ENCODE results near the gene DMGDH. TPM values are rescaled to one million over a fixed set of nuclear protein-coding genes. Genes with fewer than 3 reads are reported as not detected.

DMGDH gene
- total RNA-seq, 1 donor from 2014 or later = not detected

GRCh38 chr5:79074641-79075040 is 5.2 kb upstream of the DMGDH start:
- no peak for DNase-seq (ENCODE audit: extremely low read depth, low read depth, low spot score)

GRCh38 chr5:79070350-79070667 is 835 bp upstream of the DMGDH start:
- no peak for DNase-seq (ENCODE audit: extremely low read depth, low read depth, low spot score)

DNA sequence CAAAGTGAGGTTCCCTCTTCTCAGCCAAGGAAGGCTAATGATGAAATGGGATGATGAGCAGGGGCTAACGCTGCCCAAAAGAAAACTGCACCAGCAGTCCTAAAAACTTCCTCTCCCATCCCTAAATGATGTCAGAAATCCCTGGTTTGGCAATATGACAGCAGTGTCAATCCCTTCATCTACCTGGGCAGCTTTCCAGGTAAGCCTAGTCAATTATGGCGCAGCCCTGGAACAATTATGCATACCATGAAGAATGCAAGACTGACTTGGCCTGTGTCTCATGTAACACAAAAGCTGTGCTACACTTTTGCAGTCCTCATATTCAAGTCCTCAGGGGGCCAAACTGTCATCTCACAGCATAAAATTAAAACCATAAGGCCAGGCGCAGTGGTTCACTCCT is 7.0 kb downstream of the DMGDH start:
- no peak for DNase-seq (ENCODE audit: extremely low read depth, low read depth, low spot score)

DNA sequence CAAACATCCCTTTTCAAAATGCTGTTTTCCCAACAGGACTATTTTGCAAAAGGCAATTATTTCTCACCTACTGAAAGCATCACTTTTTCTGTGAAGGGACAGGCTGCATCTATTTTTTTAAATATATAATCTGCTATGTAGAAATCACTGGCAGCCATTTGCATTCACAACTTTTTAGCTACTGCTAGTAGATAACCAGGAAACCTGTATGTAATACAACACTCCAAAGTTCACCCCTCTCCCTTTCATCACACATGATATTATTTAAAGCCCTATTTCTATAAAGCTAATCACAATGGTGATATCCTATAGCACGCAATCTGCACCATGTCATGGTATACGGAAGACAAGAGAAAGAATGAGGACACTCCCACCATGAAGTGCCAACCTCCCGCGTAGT is 9.8 kb downstream of the DMGDH start:
- DNase-seq (ENCODE audit: extremely low read depth, low read depth, low spot score) = no peak

DNA sequence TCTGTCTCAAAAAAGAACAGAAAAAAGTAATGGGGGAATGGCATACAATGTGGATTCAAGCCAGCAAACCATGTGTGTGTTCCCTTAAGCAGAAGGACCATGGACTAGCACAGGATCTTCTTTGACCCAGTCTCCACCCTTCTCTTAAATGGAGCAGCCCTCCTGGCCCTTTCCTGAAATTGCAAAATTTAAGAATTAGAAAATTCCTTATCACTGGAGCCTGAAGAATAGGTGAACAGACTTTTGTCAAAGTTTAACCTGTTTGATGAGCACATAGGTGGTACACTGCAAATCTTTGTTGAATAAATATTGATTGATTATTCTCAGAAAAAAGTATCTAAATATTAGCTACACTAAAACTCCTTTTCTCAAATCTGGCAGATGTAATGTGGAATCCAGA is 12.6 kb downstream of the DMGDH start:
- no peak for DNase-seq (ENCODE audit: extremely low read depth, low read depth, low spot score)

DNA sequence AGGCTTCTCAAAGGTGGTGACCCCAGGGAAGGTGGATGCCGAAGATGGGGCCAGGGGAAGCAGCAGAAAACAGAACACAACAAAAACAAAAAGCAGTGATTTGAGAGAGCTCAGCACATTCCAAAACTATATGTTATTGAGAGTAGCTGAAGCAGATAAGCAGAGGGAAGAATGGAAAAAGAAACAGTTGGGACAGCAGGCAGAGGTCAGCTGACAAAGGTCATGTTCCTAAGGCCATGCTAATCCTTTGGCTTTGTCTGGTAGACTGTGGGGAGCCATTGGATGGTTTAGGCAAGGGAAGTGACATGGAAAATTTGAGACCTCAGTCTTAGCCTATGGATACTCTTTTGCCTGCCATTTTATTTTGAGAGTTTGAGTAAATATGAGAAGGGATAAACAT is 14.5 kb downstream of the DMGDH start:
- no peak for DNase-seq (ENCODE audit: extremely low read depth, low read depth, low spot score)

GRCh38 chr5:79053321-79053720 is 16.2 kb downstream of the DMGDH start:
- DNase-seq (ENCODE audit: extremely low read depth, low read depth, low spot score) = no peak

DNA sequence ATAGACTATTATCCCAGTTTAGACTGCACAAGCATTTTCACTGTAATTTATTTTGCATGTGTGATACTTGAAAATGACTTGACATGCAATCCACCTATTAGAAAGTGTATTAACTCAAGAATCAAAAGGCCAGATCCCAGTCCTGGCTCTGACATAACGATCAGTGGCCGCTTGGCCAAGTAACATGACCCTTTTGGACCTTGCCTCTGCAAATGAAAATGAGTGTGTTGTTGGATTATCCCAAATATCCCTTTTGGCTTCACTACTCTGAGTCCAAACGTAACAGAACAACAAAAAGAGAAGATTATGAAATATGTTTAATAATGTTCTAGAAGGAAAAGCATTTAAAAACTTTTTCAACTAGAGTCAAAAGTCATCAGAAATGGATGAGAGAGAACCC is 19.0 kb downstream of the DMGDH start:
- DNase-seq (ENCODE audit: extremely low read depth, low read depth, low spot score) = no peak

DNA sequence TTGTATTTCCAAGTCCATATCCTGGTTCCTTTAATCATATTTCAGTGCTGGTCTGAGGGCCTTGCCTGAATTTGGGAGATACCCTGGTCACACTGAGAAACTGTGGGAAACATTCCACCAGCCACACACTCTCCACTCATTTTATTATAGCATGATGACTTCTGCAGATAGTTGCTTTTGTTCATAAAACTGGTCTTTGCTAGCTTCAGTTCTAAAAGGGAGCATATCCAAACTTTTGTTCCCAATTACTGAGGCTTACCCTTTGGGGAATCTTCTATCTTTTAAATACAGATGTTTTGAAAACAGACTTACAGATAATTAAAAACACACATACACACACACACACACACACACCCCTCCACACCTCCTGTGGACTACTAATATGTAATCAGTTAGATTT is 21.0 kb downstream of the DMGDH start:
- no peak for DNase-seq (ENCODE audit: extremely low read depth, low read depth, low spot score)

- no peak for DNase-seq (ENCODE audit: extremely low read depth, low read depth, low spot score)
Measured at GRCh38 chr5:79047199-79047598, 22.3 kb downstream of the DMGDH start.

GRCh38 chr5:79042188-79042587 is 27.3 kb downstream of the DMGDH start:
- DNase-seq (ENCODE audit: extremely low read depth, low read depth, low spot score) = no peak

DNA sequence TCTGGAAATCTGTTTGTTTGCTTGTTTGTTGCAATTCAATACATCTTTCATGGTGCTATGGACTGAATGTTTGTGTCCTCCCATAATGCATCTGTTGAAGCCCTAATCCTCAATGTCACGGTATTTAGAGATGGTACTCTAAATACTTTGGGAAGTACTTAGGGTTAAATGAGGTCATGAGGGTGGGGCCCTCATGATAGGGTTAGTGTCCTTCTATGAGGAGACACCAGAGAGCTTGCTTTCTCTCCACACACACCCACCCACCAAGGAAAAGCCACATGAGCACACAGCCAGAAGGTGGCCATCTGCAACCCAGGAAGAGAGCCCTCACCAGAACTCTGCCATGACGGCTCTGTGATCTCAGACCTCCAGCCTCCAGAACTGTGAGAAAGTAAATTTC is 32.7 kb downstream of the DMGDH start:
- no peak for DNase-seq (ENCODE audit: extremely low read depth, low read depth, low spot score)

DNA sequence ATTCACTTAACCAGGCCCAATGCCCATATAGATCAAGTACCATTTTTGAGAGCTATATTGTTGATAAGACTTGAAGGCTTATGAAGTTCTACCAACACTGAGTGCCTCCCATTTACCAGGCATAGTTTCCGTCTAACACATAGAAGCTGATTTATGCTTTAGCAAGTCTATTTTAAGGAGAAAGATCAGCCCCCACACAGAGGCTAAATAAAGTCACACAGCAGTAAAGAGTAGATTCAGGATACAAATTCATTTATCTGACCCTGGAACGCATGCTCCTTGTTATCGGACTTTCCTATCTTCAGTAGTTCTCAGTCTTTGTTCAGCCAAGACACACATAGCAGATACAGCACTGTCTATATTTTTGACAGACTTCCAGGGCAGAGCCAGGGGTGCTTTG is 34.2 kb downstream of the DMGDH start:
- no peak for DNase-seq (ENCODE audit: extremely low read depth, low read depth, low spot score)

GRCh38 chr5:79032782-79033181 is 36.7 kb downstream of the DMGDH start:
- no peak for DNase-seq (ENCODE audit: extremely low read depth, low read depth, low spot score)

DNA sequence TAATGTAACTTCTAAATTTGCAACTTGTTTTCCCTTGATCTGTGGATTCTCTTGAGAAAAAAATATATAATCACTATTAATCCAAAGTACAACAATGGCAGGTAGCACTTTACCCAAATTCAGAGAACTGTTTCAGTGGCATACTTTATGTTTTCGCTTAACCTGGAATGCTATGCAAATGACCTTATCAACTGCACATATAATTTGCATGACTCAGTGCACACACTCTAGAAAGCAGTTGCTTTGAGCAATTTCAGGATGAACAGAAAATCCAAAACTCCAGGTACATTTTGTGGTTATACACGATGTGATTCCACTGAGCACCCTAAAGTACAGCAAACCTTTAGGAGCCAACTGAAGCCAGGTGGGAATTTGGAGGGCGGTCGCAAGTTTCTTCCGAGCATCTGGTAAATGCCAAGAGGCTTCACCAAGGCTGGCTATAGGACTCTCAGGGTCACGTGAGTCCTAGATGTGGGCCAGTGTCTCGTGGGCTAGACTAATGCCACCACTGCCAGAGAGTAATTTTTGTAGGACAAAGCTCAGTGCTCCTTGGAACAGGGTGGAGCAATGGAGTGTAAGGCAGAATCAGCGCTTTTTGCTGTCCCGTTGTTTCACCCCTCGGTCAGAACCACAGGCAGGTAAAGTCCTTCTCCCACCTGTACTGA is 37.3 kb downstream of the DMGDH start:
- no peak for DNase-seq (ENCODE audit: extremely low read depth, low read depth, low spot score)

GRCh38 chr5:79031485-79031867 is 38.0 kb downstream of the DMGDH start:
- no peak for DNase-seq (ENCODE audit: extremely low read depth, low read depth, low spot score)

GRCh38 chr5:79030663-79031484 is 38.6 kb downstream of the DMGDH start:
- DNase-seq (ENCODE audit: extremely low read depth, low read depth, low spot score) = no peak

DNA sequence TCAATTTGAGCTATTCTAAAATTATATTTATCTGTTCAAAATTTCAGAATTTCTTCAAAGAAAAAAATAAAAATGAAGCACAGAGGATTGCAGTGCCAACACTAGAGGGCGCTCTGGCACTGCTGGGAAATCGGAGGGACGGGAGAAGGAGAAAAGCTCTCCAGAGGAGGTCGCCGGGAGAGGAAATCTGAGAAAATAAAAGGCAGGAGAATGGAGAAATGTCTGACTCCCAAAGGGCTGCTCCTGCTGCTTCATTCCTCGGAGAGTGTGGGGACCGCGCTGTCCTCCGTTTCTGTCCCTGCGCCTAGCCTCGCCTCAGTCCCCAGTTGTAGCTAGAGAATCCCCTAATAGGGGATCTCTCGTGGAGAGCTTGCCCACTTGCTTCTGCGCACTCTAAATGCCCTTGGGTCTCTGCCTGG is 44.4 kb downstream of the DMGDH start:
- peak; percentile 9 for DNase-seq (ENCODE audit: extremely low read depth, low read depth, low spot score)

- DNase-seq (ENCODE audit: extremely low read depth, low read depth, low spot score) = no peak
Measured at GRCh38 chr5:79023947-79024346, 45.5 kb downstream of the DMGDH start.

DNA sequence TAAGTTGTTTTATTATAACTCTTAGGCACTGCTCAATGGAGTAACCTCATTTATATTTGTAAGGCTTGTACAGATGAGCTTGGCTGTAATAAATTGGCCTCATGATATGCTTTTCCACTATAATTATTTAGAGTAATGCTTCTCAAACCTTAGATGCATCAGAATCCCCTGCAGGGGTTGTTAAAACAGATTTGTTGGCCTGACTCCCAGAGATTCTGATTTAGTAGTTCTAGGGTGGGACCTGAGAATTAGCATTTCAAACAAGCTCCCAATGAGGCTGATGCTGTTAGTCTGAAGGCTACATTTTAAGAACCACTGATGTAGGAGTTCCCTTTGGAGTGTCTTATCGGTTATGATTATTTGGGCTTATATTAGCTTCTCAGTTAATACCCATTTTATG is 46.1 kb downstream of the DMGDH start:
- no peak for DNase-seq (ENCODE audit: extremely low read depth, low read depth, low spot score)

DNA sequence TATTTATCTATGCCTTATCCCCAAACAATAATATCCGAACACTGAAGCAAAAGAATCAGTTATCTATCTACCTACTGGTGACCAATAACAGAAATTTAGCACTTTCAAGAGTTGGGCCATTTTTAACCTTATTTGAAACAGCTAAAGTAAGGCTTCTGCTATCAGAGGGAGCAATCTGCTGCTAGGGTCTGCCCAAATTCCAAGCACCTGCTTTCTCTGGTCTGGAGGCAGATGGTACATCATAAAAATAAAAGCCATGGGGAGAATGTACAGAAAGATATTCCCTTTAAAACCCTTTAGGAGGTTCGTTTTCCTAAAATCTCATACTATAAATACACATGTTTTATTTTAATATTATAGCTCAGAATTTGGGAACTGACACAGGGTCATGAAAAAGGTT is 46.7 kb downstream of the DMGDH start:
- no peak for DNase-seq (ENCODE audit: extremely low read depth, low read depth, low spot score)

DNA sequence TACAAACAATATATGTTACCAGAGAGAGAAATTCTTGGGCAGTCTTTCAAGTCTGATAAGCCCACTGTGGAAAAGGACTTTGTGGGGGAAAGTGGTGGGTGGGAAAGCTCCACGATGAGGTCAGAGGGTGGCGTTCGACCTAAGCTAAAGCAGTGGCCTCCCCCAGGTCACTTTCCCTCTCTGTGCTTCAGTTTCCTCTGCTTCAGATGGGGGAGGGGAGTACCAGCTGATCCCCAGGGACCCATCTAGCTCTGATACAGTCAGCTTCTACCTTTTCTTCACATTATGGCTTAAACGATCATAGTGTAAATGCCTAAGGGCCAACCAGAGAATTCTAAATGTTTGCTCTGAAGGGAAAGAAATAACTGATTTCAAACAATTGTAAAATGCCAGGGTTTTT is 47.7 kb downstream of the DMGDH start:
- DNase-seq (ENCODE audit: extremely low read depth, low read depth, low spot score) = no peak
